KOPT-K1 (cell line): ENCODE results near the gene EPB41L4B.

Experiments
- H3K27ac ChIP-seq: fragments of 200-600 bp; sonication (generic); 2 replicates; pipeline ENCODE4 v1.5.1; 2016; ENCODE audit warnings: antibody characterized with exemption, mild to moderate bottlenecking, low read depth, low read length; ENCODE audit not compliant: poor library complexity, severe bottlenecking
- H3K36me3 ChIP-seq: fragments of 200-600 bp; sonication (generic); 2 replicates; pipeline ENCODE4 v1.5.1; 2017; ENCODE audit warnings: antibody characterized with exemption, mild to moderate bottlenecking, low read length, moderate library complexity; ENCODE audit not compliant: insufficient read depth
- H3K9me3 ChIP-seq: fragments of 200-600 bp; sonication (generic); 2 replicates; pipeline ENCODE4 v1.5.1; 2017; ENCODE audit warnings: antibody characterized with exemption, low read length, mild to moderate bottlenecking; ENCODE audit not compliant: insufficient read depth, poor library complexity, severe bottlenecking

EPB41L4B gene

DNA sequence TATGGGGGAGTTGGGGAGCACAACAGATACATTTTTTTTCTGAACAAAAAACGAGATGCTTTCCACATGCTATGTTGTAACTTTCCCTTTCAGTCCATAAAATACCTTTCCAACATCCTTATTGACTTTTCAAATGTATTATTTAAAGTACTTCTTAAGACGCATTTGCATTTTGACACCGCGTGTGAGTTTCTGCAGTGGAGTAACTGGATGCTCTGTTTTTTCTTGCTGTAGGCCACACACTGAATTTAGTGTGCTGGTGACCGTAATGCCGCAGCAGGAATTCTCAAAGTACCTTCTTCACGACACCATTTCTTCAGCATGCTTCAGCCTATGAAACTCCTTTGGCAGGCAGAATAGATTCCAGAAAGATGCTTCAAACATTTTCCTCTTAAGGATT lies 14.3 kb upstream of the EPB41L4B start:
- H3K27ac ChIP-seq, result no peak overlapping the region
- H3K36me3 ChIP-seq, result no peaks in the 10 kb centered on the region
- no peaks in the 10 kb centered on the region for H3K9me3 ChIP-seq

- no peaks in the 10 kb centered on the region for H3K36me3 ChIP-seq
- H3K27ac ChIP-seq, result no peak overlapping the region
- no peaks in the 10 kb centered on the region for H3K9me3 ChIP-seq
Observed at GRCh38 chr9:109331353-109331752, 10.5 kb upstream of the EPB41L4B start.

DNA sequence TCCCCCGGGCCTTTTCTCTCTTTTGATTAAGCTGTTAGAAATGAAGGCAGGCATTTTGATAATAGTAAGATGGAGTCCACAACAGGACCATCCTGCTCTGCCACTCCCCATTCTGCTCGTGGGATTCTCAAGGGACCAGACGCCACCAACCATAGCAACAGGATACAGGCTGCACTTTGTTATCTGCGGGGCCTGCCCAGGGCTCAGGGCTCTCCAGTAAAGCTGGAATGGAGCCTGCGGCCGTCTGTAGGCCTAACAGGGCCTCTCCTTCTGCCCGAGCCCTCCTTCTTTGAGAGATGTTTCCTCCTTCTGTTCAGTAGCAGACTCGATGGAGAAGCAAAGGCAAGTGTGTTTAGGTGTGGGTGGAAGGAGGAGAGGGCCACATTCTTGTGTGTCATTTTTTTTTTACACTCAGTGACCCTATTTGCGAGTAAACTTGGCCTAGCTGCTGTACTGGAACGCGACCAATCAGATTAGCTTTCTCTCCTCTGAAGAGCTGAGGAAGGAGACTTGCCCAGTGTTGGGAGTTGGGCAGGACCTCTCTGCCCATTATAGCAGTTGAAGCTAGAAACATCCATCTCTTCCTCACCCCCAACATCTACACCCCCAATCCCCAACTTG lies 8.9 kb upstream of the EPB41L4B start:
- no peak overlapping the region for H3K27ac ChIP-seq
- no peaks in the 10 kb centered on the region for H3K36me3 ChIP-seq
- no peaks in the 10 kb centered on the region for H3K9me3 ChIP-seq

DNA sequence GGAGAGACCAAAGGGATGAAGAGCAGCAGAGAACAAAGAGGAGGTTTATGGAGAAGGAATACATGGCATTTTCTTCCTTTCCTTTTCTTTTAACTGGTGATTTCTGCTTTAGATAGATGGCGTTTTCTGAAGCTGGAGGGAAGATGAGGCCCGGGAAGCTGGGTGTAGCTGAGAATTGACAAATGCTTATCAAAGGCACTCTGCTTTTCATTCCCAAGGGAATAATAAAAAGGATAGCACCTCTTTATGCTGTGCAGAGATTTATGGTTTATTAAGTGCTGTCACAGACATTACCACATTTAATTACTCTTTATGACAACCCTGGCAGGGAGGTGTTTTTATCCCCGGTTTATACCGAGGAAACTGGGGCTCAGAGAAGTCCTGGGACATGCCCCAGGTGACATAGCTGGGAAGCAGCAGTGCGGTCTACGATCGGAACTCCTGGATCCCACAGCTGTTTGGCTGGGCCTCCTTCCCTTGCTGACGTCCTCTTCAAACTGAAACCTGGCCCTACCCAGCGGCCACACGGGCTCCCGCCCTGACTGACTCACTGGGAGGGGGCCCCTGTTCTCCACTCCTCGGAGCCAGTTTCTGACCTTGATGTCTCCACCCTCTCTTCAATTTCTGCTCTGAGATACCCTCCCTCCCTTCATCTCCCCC lies 8.2 kb upstream of the EPB41L4B start:
- no peaks in the 10 kb centered on the region for H3K36me3 ChIP-seq
- no peak overlapping the region for H3K27ac ChIP-seq
- H3K9me3 ChIP-seq, result no peaks in the 10 kb centered on the region

DNA sequence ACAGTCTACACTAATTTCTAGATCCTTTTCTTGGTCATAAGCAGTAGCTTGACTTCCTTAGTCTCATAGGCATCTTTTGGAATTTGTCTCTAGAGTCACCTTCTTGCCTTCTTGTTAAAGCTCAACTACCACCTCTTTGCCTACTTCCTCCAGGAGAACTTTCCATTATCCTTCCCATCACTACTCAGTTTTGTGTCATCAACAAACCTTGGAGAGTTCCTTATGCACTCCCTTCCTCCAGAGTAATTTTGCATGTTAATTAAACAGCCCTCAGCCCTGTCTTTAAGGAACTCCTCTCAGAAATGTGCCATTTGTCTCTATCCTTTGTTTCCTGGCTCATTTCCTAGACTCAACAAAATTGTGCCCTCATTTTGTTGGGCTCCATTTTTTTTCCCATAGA lies 4.2 kb upstream of the EPB41L4B start:
- H3K27ac ChIP-seq, result no peak overlapping the region
- no peaks in the 10 kb centered on the region for H3K9me3 ChIP-seq
- H3K36me3 ChIP-seq, result no peaks in the 10 kb centered on the region

GRCh38 chr9:109323771-109324170 lies 2.9 kb upstream of the EPB41L4B start:
- Histone ChIP-seq H3K9me3 (no peaks in the 10 kb centered on the region), H3K36me3 (no peaks in the 10 kb centered on the region), H3K27ac (no peak overlapping the region)

- Histone ChIP-seq H3K9me3 (no peaks in the 10 kb centered on the region), H3K27ac (no peak overlapping the region), H3K36me3 (no peaks in the 10 kb centered on the region)
Observed at GRCh38 chr9:109321727-109322126, 868 bp upstream of the EPB41L4B start.

GRCh38 chr9:109320331-109320741 lies 523 bp downstream of the EPB41L4B start:
- no peak overlapping the region for H3K27ac ChIP-seq
- H3K36me3 ChIP-seq, result no peaks in the 10 kb centered on the region
- no peaks in the 10 kb centered on the region for H3K9me3 ChIP-seq

DNA sequence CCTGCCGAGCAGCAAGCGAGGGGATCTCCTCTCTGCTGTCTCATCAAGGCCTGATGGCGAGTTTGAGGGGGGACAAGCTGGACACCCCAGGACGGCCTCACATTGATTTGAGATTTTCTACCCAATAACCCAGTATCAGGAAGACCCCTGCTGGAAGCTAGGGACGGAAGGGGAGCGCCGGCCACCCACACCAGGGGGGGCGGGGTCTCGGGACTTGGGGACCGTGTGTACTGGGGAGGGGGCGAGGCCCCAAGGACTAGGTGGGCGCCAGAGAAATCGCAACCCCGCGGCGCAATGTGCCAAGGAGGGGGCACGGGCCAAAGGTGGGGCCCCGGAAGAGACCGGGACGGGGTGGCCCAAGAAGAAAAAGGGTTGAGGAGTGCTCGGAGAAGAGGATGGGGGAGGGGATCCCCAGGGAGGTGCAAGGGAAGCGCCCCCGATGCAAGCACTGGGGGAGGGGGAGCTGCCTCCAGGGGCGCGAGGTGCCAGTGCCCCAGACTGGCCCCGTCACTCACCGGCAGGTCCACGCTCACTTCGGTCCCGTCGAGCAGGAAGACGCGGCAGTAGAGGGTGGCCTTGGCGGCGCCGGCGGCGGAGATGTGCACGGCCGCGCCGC lies 1.1 kb downstream of the EPB41L4B start:
- no peaks in the 10 kb centered on the region for H3K36me3 ChIP-seq
- H3K9me3 ChIP-seq, result no peaks in the 10 kb centered on the region
- no peak overlapping the region for H3K27ac ChIP-seq

DNA sequence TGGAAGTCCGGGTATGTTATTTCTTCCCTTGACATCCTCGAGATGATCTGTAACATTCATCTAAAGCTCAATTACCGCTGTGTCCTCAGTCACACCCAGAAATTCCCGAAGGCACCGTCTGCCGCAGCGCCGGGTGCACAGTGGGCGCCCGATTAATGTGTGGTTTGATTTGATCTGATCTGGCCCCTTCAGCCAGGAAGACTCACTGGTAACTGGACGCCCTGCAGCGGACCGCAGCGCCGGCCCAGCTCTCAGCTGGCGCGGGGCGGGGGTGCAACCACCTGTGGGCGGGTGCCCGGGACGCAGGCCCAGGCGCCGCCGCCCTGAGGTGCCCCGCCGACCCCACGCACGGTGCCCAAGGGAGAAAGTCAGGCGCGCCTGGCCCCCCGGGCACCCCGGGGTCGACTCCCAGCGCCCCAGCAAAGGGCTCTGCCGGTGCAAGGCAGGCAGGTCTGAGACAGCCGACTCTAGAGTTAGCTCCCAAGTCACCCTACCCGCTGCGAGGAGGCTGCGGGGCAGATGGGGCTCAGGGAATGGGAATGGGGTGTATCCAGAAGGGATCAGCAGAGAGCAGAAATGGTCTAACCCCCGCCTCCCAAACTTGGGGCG lies 1.7 kb downstream of the EPB41L4B start:
- no peaks in the 10 kb centered on the region for H3K9me3 ChIP-seq
- H3K27ac ChIP-seq, result no peak overlapping the region
- H3K36me3 ChIP-seq, result no peaks in the 10 kb centered on the region

DNA sequence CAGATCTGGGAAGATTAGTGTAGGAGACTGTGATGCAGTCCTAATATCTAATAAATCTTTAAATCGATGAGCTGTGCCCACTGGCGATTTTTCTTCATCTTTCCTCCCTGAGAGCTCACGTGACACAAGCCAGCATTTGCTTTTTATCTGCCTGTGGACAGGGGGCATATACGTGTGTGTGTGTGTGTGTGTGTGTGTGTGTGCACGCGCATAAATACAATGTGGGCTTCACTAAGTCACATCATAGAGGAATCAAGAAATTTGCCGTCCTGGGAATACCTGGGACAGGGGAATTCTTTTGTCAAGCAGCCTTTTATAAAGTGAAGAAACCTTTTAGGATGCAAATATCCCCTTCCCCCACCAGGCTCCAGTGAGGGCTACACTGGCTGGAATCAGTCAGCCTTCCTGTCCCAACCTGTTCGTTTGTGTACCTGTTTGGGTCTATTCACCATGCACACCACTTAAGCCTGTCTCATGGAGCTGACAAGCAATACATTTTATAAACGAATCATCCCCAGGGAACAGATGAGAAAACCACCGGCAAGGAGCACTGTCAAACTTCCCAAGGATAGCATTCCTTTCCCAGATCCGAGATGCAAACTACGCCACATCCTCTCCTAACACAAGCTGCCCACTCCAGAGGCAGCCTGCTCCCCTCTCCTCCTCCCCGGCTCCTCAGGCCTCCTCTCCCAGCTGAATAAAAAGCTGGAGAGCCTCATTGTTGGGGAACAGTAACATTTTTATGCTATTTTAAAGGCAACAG lies 2.7 kb downstream of the EPB41L4B start:
- Histone ChIP-seq H3K36me3 (no peaks in the 10 kb centered on the region), H3K27ac (no peak overlapping the region), H3K9me3 (no peaks in the 10 kb centered on the region)

GRCh38 chr9:109317311-109317978 lies 3.4 kb downstream of the EPB41L4B start:
- no peaks in the 10 kb centered on the region for H3K9me3 ChIP-seq
- H3K36me3 ChIP-seq, result no peaks in the 10 kb centered on the region
- no peak overlapping the region for H3K27ac ChIP-seq

DNA sequence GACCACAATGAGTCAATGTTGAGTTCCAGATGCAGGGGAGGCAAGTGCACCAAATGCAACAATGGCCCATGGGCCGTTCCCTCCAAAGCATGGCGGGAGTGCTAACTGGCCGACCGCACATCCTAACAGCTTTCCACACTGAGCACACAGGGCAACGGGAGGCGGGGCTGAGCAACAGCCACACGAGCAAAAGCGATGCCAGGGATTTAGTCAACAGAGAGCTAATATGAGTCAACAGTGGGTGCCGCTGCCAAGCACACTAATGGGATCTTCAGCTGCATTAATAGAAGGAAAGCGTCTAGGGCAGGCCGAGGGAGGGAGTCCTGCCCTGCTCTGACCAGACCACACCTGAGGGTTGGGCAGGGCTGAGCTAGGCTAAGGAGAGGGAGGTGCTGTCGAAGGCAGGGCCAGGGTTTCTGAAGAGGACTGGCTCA lies 4.6 kb downstream of the EPB41L4B start:
- Histone ChIP-seq H3K9me3 (no peaks in the 10 kb centered on the region), H3K36me3 (no peaks in the 10 kb centered on the region), H3K27ac (no peak overlapping the region)

DNA sequence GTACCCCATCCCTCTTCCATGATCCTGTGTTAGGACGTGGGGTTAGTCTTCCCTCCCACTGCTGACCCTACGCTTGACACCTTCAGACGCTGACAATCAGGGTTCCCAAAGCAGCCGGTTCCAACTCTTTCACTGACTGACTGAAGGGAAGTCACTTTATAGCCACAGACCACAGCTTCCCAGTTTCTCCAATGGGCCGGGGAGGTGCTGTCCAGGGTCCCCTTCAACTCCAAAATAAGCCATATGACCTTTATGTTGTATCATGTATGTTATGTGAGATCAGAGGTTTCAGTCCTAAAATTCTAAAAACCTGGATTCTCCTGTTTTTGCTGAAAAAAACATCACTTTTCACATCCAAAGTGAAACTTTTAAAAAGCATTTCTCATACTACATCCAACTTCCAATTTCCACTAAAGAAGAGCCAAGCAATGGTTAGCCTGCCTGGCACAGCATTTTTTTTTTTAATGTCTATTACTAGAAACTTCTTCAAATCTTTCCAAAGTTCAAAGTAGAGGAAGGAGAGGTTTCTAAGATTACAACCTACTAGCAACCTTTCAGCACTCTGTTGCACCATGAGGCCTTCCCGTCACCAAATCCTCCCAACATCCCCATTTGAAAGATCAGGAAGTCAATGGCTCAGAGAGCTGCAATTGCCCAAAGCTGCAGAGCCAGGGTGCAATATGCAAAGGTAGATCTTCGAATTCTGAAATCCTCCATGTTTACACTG lies 5.2 kb downstream of the EPB41L4B start:
- Histone ChIP-seq H3K9me3 (no peaks in the 10 kb centered on the region), H3K27ac (no peak overlapping the region), H3K36me3 (no peaks in the 10 kb centered on the region)
